Neutrophil (primary cell): ENCODE measurements around the gene SH2D6.

Source experiments
- H3K27ac ChIP-seq: fragments of 200-600 bp; sonication (generic); 2 replicates; pipeline ENCODE4 v1.5.1; 2016; ENCODE audit warnings: mild to moderate bottlenecking, moderate library complexity
- H3K27me3 ChIP-seq: fragments of 200-600 bp; sonication (generic); 2 replicates; pipeline ENCODE4 v1.6.0; 2016; ENCODE audit warnings: mild to moderate bottlenecking
- H3K36me3 ChIP-seq: fragments of 200-600 bp; sonication (generic); 2 replicates; pipeline ENCODE4 v1.5.1; 2017
- H3K4me1 ChIP-seq, 2 experiments: fragments of 200-600 bp in 1 of 2; sonication (generic) in 1 of 2; 1 replicate in 1 of 2; 2 replicates in 1 of 2; pipeline versions ENCODE4 v1.5.1 to v1.6.1; 2013 to 2016; ENCODE audit warnings: low read depth in 1 of 2, low read length in 1 of 2, mild to moderate bottlenecking in 1 of 2, moderate library complexity in 1 of 2; ENCODE audit not compliant: control insufficient read depth in 1 of 2, insufficient read depth in 1 of 2
- H3K4me3 ChIP-seq, 2 experiments: fragments of 200-600 bp in 1 of 2; sonication (generic) in 1 of 2; 1 replicate in 1 of 2; 2 replicates in 1 of 2; pipeline ENCODE4 v1.5.1; 2013 to 2016; ENCODE audit warnings: low read depth in 1 of 2, low read length in 1 of 2, mild to moderate bottlenecking in 1 of 2, moderate library complexity in 1 of 2
- H3K9me3 ChIP-seq: fragments of 200-600 bp; sonication (generic); 2 replicates; pipeline ENCODE4 v1.5.1; 2016
- CTCF ChIP-seq: fragments of 200-600 bp; sonication (generic); IDR thresholded peaks from 2 replicates; pipeline ENCODE4 v1.5.1; 2016; ENCODE audit warnings: antibody characterized with exemption

SH2D6 gene

GRCh38 chr2:85485815-85486214 is 67.3 kb downstream of the SH2D6 start:
- no peaks in the 10 kb centered on the region for H3K27me3 ChIP-seq
- no peaks in the 10 kb centered on the region for H3K9me3 ChIP-seq
- peaks cover 5 to 7% of the 10 kb centered on the region in 2 experiments for H3K4me1 ChIP-seq
- TF ChIP-seq CTCF = no peak
- peaks cover 5% of the 10 kb centered on the region for H3K36me3 ChIP-seq
- H3K4me3 ChIP-seq = no peak overlapping the region
- H3K27ac ChIP-seq = peak overlapping the region; percentile 38
